ENCODE measurements around the gene NLRP13.
"Not testable (repeated sequence)": the region's sequence is repeated elsewhere in the genome, so short reads cannot be mapped to it uniquely, and the experiment has no call there.

The NLRP13 gene

GRCh38 chr19:55931936-55932386, at the start of gene NLRP13:
TSS of gene NLRP13 (minus strand) at chr19:55932336. CDS start at chr19:55932311, 25 bp downstream.
- FAIRE-seq (no peak), DNase-seq (ENCODE audit: low spot score) (no peak)

GRCh38 chr19:55980415-55980814, 48.3 kb upstream of the NLRP13 start:
- no peak for DNase-seq (ENCODE audit: low spot score)
- no peak for FAIRE-seq

GRCh38 chr19:55973982-55974381, 41.8 kb upstream of the NLRP13 start:
- FAIRE-seq (no peak), DNase-seq (ENCODE audit: low spot score) (no peak)

GRCh38 chr19:55962186-55962585, 30.1 kb upstream of the NLRP13 start:
- DNase-seq (ENCODE audit: low spot score) (peak; percentile 47), FAIRE-seq (peak; percentile 75)

- FAIRE-seq (no peak), DNase-seq (ENCODE audit: low spot score) (no peak)
These were observed 28.0 kb upstream of the NLRP13 start for GRCh38 chr19:55959996-55960675.

- peak; percentile 86 for FAIRE-seq
These were observed 26.2 kb upstream of the NLRP13 start for GRCh38 chr19:55958356-55958755.

DNA sequence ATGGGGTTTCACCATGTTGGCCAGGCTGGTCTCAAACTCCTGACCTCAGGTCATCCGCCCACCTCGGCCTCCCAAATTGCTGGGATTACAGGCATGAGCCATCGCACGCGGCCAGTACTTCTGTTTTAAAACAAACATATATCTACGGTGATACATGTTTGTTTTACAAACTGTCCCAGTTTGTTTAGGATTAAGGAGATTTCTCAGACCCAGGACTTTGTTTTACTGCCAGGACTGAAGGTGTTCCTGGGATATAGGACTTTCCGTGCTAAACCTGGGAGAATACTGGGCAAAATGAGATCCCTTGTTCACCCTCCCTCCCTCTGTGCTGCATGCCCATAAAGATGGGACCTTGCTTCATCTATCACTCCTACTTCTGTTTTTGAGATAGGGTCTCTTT, 24.3 kb upstream of the NLRP13 start:
- FAIRE-seq (no peak), DNase-seq (ENCODE audit: low spot score) (no peak)

More at GRCh38 chr19:55958356-55958755, 26.2 kb upstream of the NLRP13 start:
- peak; percentile 65 for DNase-seq (ENCODE audit: low spot score)

DNA sequence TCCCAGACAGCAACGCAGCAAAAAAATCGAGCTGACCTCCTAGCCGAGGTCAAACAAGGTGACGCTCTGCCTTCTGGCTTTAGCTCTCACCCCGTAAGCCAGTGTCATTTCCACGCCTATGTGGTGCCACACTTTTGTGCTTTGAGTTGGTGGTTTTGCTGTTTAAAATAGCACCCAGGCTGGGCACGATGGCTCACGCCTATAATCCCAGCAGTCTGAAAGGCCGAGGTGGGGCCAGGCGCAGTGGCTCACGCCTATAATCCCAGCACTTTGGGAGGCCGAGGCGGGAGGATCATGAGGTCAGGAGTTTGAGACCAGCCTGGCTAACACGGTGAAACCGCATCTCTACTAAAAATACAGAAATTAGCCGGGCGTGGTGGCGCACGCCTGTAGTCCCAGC, 18.4 kb upstream of the NLRP13 start:
- not testable (repeated sequence) for DNase-seq (ENCODE audit: low spot score); FAIRE-seq

- DNase-seq (ENCODE audit: low spot score) (no peak), FAIRE-seq (no peak)
These were observed 15.4 kb upstream of the NLRP13 start, which contains the start of gene NLRP8 for GRCh38 chr19:55947532-55947931. TSS of gene NLRP8 (plus strand) at chr19:55947832.

- FAIRE-seq (no peak), DNase-seq (ENCODE audit: low spot score) (no peak)
These were observed 8.2 kb upstream of the NLRP13 start for GRCh38 chr19:55940306-55940705.

- DNase-seq (ENCODE audit: low spot score) (no peak), FAIRE-seq (no peak)
These were observed 7.1 kb upstream of the NLRP13 start for GRCh38 chr19:55939206-55939605.

- no peak for DNase-seq (ENCODE audit: low spot score)
These were observed 3.1 kb upstream of the NLRP13 start for GRCh38 chr19:55935206-55935605.

GRCh38 chr19:55930996-55931515, 1.1 kb downstream of the NLRP13 start:
- DNase-seq (ENCODE audit: low spot score) (no peak), FAIRE-seq (no peak)

More at GRCh38 chr19:55935206-55935605, 3.1 kb upstream of the NLRP13 start:
- FAIRE-seq = no peak

DNA sequence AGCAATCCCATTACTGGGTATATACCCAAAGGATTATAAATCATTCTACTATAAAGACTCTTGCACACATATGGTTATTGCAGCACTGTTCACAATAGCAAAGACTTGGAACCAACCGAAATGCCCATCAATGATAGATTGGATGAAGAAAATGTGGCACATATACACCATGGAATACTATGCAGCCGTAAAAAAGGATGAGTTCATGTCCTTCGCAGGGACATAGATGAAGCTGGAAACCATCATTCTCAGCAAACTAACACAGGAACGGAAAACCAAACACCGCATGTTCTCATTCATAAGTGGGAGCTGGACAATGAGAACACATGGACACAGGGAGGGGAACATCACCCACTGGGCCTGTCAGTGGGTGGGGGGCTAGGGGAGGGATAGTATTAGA, 2.9 kb downstream of the NLRP13 start:
- not testable (repeated sequence) for DNase-seq (ENCODE audit: low spot score); FAIRE-seq

- DNase-seq (ENCODE audit: low spot score) = no peak
- FAIRE-seq = no peak
These were observed 4.1 kb downstream of the NLRP13 start for GRCh38 chr19:55927991-55928390.

DNA sequence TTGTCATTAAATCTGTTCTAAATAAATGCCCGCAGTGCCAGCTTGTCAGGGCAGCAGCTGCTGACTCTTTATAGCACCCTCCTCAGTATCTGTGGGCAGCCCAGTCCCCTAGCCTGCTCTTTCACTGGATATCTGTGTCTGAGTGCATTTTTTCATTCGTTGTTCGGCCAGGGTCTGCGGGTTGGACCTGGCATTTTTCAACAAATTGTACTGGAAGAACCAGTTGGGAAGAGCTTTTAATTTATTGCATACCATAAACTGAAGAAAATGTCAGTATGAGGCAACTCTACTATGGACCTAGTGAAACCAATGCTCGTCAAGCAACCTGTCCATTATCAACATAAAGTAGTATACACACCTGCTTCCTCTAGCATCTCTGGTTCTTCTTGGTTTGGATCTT, 8.6 kb downstream of the NLRP13 start:
- FAIRE-seq = no peak
- no peak for DNase-seq (ENCODE audit: low spot score)

GRCh38 chr19:55913643-55914268, 18.4 kb downstream of the NLRP13 start:
- FAIRE-seq (no peak), DNase-seq (ENCODE audit: low spot score) (no peak)

GRCh38 chr19:55912916-55913315, 19.2 kb downstream of the NLRP13 start:
- no peak for FAIRE-seq

GRCh38 chr19:55909801-55910200, 22.3 kb downstream of the NLRP13 start:
- FAIRE-seq (no peak), DNase-seq (ENCODE audit: low spot score) (no peak)

More at GRCh38 chr19:55912916-55913315, 19.2 kb downstream of the NLRP13 start:
- DNase-seq (ENCODE audit: low spot score) = no peak

DNA sequence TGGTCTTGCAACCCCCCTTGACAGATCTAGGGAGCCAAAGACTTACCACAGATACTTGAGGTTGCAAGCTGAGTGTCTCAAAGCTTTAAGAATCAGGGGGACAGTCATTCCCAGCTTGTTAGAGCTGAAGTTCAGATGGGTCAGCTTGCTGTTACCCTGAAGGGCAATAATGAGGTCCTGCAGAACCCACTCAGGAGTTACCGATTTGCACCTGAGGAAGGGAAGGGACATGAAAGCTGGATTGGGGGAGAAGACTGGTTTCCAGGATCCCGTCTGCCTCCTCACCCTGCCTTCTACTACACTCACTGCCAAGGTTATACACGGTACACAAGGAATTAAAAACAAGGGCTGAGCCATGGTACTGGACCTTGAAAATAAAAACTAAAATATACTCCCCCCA, 24.4 kb downstream of the NLRP13 start:
- DNase-seq (ENCODE audit: low spot score) (no peak), FAIRE-seq (no peak)

DNA sequence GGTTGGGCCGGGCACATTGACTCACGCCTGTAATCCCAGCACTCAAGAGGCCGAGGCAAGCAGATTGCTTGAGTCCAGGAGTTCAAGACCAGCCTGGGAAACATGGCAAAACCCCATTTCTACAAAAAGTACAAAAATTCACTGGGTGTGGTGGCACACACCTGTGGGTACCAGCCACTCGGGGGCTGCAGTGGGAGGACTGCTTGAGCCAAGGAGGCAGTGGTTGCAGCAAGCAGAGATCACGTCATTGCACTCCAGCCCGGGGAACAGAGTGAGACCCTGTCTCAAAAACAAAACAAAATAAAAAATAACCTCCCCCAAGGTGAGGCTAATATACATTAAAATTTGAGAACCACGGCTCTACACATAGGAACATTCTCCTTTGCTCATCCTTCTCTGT, 24.9 kb downstream of the NLRP13 start:
- no peak for DNase-seq (ENCODE audit: low spot score)
- FAIRE-seq = no peak

DNA sequence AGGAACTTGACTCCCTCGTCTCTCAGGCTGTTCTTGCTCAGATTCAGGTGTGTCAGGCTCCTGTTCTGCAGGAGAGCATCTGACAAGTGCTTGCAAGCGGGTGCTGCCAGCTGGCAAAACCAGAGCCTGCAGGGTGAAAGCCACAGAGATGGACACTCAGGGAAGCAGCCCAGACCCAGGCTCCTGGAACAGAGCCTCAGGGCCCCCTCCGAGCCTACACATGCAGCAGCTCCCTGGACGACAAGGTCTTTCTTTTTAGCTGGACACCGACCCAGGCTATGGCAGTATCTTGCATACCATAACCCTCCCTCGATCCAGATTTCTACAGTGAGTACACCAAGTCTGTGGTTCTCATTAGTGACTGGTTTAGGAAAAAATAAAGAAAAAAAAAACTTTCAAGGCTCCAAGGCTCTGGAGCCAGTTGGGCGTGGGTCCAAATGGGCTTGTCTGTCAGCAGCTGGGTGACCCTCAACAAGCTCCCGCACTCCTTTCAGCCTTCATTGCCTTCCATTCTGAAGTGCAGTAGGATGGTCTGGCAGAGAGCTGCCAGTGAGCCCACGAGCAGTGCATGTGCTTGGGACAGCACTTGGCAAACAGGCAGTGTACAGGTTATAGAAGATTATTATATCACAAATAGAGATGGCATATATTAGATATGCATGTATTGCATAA, 29.9 kb downstream of the NLRP13 start:
- FAIRE-seq (no peak), DNase-seq (ENCODE audit: low spot score) (no peak)
